Measurements from ENCODE around the gene WDR26.
"Not testable (repeated sequence)": the region's sequence is repeated elsewhere in the genome, so short reads cannot be mapped to it uniquely, and the experiment has no call there.

Gene WDR26

GRCh38 chr1:224349716-224350115 is 84.9 kb downstream of the WDR26 start:
- DNase-seq (ENCODE audit: low spot score): not testable (repeated sequence)

DNA sequence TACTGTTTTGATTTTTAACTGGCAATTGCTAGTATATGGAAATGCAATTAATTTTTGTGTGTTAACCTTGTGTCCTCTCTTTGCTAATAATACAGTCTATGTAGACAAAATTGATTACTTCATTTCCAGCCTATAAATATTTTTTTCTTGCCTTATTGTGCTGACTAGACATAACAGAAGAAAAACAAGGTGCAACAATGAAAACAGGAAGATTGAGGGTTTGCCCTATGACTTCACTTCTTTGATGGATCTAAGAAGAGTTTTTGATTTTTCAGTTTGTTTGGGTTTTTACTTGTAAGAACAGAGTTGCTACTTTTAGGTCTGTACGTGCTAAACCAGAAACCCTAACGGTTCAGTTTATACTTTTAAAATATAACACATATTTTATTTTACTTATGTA is 86.5 kb downstream of the WDR26 start:
- no peak for DNase-seq (ENCODE audit: low spot score)

DNA sequence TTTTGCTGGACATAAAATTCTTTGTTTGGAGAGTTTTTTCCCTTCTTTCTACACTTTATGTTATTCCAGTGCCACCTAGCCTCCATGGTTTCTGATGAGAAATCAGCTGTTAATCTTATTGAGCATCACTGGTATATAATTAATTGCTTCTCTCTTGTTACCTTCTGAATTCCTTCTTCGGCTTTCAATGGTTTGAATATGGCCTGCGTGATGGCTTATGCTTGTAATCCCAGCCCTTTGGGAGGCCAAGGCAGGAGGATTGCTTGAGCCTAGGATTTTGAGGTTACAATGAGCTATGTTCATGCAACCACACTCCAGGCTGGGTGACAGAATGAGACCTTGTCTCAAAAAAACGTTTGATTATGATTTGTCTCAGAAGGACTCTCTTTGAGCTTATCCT is 90.9 kb downstream of the WDR26 start:
- DNase-seq (ENCODE audit: low spot score): no peak

DNA sequence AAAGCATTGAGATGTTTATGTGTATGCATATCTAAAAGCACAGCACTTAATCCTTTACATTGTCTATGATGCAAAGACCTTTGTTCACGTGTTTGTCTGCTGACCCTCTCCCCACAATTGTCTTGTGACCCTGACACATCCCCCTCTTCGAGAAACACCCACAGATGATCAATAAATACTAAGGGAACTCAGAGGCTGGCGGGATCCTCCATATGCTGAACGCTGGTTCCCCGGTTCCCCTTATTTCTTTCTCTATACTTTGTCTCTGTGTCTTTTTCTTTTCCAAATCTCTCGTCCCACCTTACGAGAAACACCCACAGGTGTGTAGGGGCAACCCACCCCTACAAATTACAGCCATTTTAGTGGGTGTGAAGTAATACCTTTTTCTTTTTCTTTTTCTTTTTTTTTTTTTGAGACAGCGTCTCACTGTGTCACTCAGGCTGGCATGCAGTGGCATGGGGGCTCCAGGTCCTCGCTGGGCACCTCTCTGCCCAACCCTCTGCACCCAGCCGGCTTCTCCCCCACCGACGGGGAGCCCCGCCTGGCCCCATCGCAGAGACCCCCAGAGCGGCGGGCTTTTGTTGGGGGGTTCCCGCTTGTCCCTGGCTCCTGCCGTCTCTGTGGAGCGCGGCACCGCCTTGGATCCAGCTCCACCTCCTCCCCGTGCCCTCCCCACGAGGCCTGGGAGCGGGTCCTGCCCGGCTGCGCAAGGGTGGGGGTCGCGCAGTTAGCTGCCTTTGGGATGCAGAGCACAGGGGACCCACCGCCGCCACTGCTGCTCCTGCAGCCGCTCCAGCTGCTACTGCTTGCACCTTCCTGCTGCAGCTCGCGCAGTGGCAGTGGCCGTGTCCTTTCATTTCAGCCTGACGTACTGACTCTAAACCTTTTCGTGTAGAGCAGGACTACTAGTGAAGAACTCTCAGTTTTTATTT is 93.9 kb downstream of the WDR26 start:
- DNase-seq (ENCODE audit: low spot score): not testable (repeated sequence)

DNA sequence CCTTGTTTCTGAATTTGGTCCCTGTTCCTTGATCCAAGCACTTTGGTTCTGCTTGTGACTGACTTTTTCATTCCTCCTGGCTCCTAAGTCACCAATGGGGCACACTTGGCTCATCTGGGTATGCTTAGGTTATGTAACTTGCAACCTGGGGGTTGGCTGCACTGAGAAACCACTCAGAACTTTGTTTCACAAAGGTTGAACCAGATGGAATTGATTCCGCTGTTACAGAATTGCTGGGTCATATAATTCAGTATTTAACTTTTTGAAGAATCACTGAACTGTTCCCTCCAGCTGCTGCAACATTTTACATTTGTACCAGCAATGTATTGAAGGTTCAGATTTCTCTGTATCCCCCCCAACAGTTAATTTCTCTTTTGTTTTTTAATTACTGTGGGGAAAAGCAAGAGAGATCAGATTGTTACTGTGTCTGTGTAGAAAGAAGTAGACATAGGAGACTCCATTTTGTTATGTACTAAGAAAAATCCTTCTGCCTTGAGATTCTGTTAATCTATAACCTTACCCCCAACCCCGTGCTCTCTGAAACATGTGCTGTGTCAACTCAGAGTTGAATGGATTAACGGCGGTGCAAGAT is 95.1 kb downstream of the WDR26 start:
- no peak for DNase-seq (ENCODE audit: low spot score)

DNA sequence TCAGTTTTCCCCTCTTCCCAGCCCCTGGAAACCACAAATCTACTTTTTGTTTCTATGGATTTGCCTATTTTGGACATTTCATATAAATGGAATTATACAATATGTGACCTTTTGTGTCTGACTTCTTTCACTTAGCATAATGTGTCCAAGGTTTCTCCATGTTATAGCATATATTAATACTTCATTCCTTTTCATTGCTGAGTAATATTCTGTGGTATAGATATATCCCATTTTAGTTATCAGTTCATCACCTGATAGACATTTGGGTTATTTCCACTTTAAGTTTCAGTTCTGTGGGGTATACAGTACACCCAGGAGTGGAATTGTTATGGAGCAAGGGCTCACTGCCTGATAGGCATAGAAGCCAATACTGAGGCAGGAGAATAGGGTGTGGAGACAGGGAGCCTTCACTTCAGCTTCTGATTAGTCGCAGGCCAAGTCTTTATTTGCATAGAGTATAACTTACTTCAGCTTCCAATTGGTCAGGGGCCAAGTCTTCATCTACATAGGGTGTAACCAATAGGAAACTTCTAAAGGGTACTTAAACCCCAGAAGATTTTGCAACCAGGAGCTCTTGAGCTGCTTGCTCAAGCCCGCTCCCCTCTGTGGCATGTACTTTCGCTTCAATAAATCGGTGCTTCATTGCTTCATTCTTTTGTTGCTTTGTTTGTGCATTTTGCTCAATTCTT is 96.3 kb downstream of the WDR26 start:
- no peak for DNase-seq (ENCODE audit: low spot score)
